ENCODE measurements around the gene PRDM4. TPM values are rescaled to one million over a fixed set of nuclear protein-coding genes. Genes with fewer than 3 reads are reported as not detected.

Gene PRDM4
- total RNA-seq, 2 donors from 2014 or later: 20.0 to 24.5 TPM

GRCh38 chr12:107762874-107763273 lies 1.9 kb upstream of the PRDM4 start:
- Histone ChIP-seq H3K4me3 (ENCODE audit: low read length) (no peak overlapping the region), H3K4me1 (ENCODE audit: control insufficient read depth, insufficient read depth, low read length) (no peaks in the 10 kb centered on the region), H3K9ac (ENCODE audit: extremely low read depth, low read length, poor library complexity, severe bottlenecking) (no peak overlapping the region), H3K27ac (ENCODE audit: low read depth, low read length) (no peak overlapping the region), H3K27me3 (ENCODE audit: control insufficient read depth, insufficient read depth, low read length, poor library complexity, severe bottlenecking) (peaks cover 52% of the 10 kb centered on the region), H3K9me3 (ENCODE audit: control insufficient read depth, low read length) (no peaks in the 10 kb centered on the region), H3K36me3 (ENCODE audit: control insufficient read depth, insufficient read depth, low read length) (peaks cover 8% of the 10 kb centered on the region)
- Mint-ChIP-seq H3K27ac (no peak overlapping the region), H3K36me3 (ENCODE audit: low read depth) (peaks cover 2% of the 10 kb centered on the region), H3K4me3 (no peak overlapping the region), H3K4me1 (peaks cover 14% of the 10 kb centered on the region), H3K9me3 (no peaks in the 10 kb centered on the region), H3K27me3 (ENCODE audit: insufficient read depth) (peaks cover 17% of the 10 kb centered on the region)
- no peak for TF ChIP-seq CTCF (conservative IDR thresholded peaks at IDR 0.05)
- DNase-seq: no peak
- 89% methylated on average over 1 of the region's 1 CpG; no CpG with 5 or more reads in 1 of the 2 experiments for WGBS, 2 experiments (ENCODE audit: insufficient coverage in 1 of 2, insufficient read length in 1 of 2)

GRCh38 chr12:107761502-107761904 lies 566 bp upstream of the PRDM4 start:
- H3K27ac Mint-ChIP-seq: peak overlapping the region; percentile 86
- peak; percentile 75 for DNase-seq

GRCh38 chr12:107760207-107760808 lies 629 bp downstream of the PRDM4 start:
- Mint-ChIP-seq H3K4me3 (peak overlapping the region; percentile 80), H3K9me3 (no peaks in the 10 kb centered on the region), H3K27ac (peak overlapping the region; percentile 91), H3K36me3 (ENCODE audit: low read depth) (peaks cover 17% of the 10 kb centered on the region), H3K4me1 (peaks cover 14% of the 10 kb centered on the region), H3K27me3 (ENCODE audit: insufficient read depth) (peaks cover 7% of the 10 kb centered on the region)
- H3K36me3 ChIP-seq (ENCODE audit: control insufficient read depth, insufficient read depth, low read length): peaks cover 34% of the 10 kb centered on the region
- peaks cover 29% of the 10 kb centered on the region for H3K27me3 ChIP-seq (ENCODE audit: control insufficient read depth, insufficient read depth, low read length, poor library complexity, severe bottlenecking)
- WGBS, 2 experiments (ENCODE audit: insufficient coverage in 1 of 2, insufficient read length in 1 of 2): 3 to 4% methylated on average over 20 to 30 of the region's 30 CpGs
- TF ChIP-seq CTCF (conservative IDR thresholded peaks at IDR 0.05): no peak
- H3K4me1 ChIP-seq (ENCODE audit: control insufficient read depth, insufficient read depth, low read length): no peaks in the 10 kb centered on the region
- H3K9me3 ChIP-seq (ENCODE audit: control insufficient read depth, low read length): no peaks in the 10 kb centered on the region
- H3K4me3 ChIP-seq (ENCODE audit: low read length): peak overlapping the region; percentile 86
- DNase-seq: peak; percentile 82
- H3K9ac ChIP-seq (ENCODE audit: extremely low read depth, low read length, poor library complexity, severe bottlenecking): peak overlapping the region; percentile 65
- no peak overlapping the region for H3K27ac ChIP-seq (ENCODE audit: low read depth, low read length)

More at GRCh38 chr12:107761502-107761904, 566 bp upstream of the PRDM4 start:
- Mint-ChIP-seq H3K36me3 (ENCODE audit: low read depth) (peaks cover 10% of the 10 kb centered on the region), H3K4me3 (peak overlapping the region; percentile 80), H3K27me3 (ENCODE audit: insufficient read depth) (peaks cover 14% of the 10 kb centered on the region), H3K4me1 (peaks cover 14% of the 10 kb centered on the region), H3K9me3 (no peaks in the 10 kb centered on the region)
- no peak overlapping the region for H3K27ac ChIP-seq (ENCODE audit: low read depth, low read length)
- WGBS, 2 experiments (ENCODE audit: insufficient coverage in 1 of 2, insufficient read length in 1 of 2): 0 to 3% methylated on average over 9 to 12 of the region's 12 CpGs
- H3K4me3 ChIP-seq (ENCODE audit: low read length): peak overlapping the region; percentile 99
- peak overlapping the region; percentile 81 for H3K9ac ChIP-seq (ENCODE audit: extremely low read depth, low read length, poor library complexity, severe bottlenecking)
- peaks cover 22% of the 10 kb centered on the region for H3K36me3 ChIP-seq (ENCODE audit: control insufficient read depth, insufficient read depth, low read length)
- TF ChIP-seq CTCF (conservative IDR thresholded peaks at IDR 0.05): peak; percentile 5
- H3K27me3 ChIP-seq (ENCODE audit: control insufficient read depth, insufficient read depth, low read length, poor library complexity, severe bottlenecking): peaks cover 39% of the 10 kb centered on the region
- no peaks in the 10 kb centered on the region for H3K4me1 ChIP-seq (ENCODE audit: control insufficient read depth, insufficient read depth, low read length)
- no peaks in the 10 kb centered on the region for H3K9me3 ChIP-seq (ENCODE audit: control insufficient read depth, low read length)

Data from endodermal cell (in vitro differentiated cells).